HCT116 (cell line): ENCODE results near the gene ANXA4. TPM values are rescaled to one million over a fixed set of nuclear protein-coding genes. Genes with fewer than 3 reads are reported as not detected.
"Not testable (repeated sequence)": the region's sequence is repeated elsewhere in the genome, so short reads cannot be mapped to it uniquely, and the experiment has no call there.

Experiments used
- ATAC-seq: fragments of 200-7000 bp; cut with Tn5 transposase; 2 replicates; pipeline ENCODE4 v1.9.1; 2020; ENCODE audit warnings: mild to moderate bottlenecking, moderate library complexity
- BruUV-seq: library from RNA; stranded (reverse); fragments of 400-500 nt; replicated peaks from 2 replicates; lab custom pipeline; 2021; lab: Mats Ljungman, UMichigan
- CTCF ChIA-PET: fragments of 300-600 bp; sonication (Branson Sonifier 250); formaldehyde crosslinking; loops from one replicate; lab custom pipeline; 2021; ENCODE audit warnings: antibody characterized with exemption; lab: Charles Lee
- POLR2A ChIA-PET: fragments of 300-600, 350-600 bp; sonication (Branson Sonifier 250); formaldehyde crosslinking; loops from one replicate; lab custom pipeline; 2021; ENCODE audit warnings: antibody characterized with exemption; lab: Charles Lee
- RAD21 ChIA-PET, 2 experiments: fragments of 300-600 bp; sonication (Branson Sonifier 250); formaldehyde crosslinking; loops; one replicate each; lab custom pipeline; 2023; ENCODE audit warnings: low total read pairs in 2 of 2; ENCODE audit not compliant: uncharacterized antibody in 2 of 2, unreplicated experiment in 2 of 2, low non-redundant PET in 1 of 2; lab: Charles Lee
- DNase-seq: peaks from one replicate; pipeline ENCODE4 v3.0.0-alpha.2; 2010; ENCODE audit warnings: low read depth, low spot score
- H2AFZ ChIP-seq: fragments of 200-600 bp; shearing (Covaris generic), sonication (generic); 2 replicates; pipeline ENCODE4 v1.6.1; 2017; ENCODE audit warnings: low read depth, mixed run types, mixed read lengths, antibody characterized with exemption, low read length; ENCODE audit not compliant: poor library complexity, severe bottlenecking
- H3K27ac ChIP-seq: 2 replicates; pipeline ENCODE4 v1.5.1; 2012; ENCODE audit warnings: low read depth, low read length
- H3K27me3 ChIP-seq: fragments of 200-600 bp; sonication (generic); 2 replicates; pipeline ENCODE4 v1.6.1; 2016; ENCODE audit warnings: mixed run types, low read length, mixed read lengths; ENCODE audit not compliant: insufficient read depth
- H3K36me3 ChIP-seq, 2 experiments: fragments of 200-500 bp in 1 of 2; fragments of 200-600 bp in 1 of 2; sonication (Bioruptor generic) in 1 of 2; sonication (generic) in 1 of 2; 2 replicates each; pipeline versions ENCODE4 v1.5.1 to v1.6.1; 2014 to 2016; ENCODE audit warnings: low read length in 2 of 2, inconsistent platforms in 1 of 2, mixed read lengths in 1 of 2, mixed run types in 1 of 2; ENCODE audit not compliant: insufficient read depth in 2 of 2, control insufficient read depth in 1 of 2
- H3K4me1 ChIP-seq, 2 experiments: fragments of 200-600 bp in 1 of 2; sonication (generic) in 1 of 2; 2 replicates each; pipeline versions ENCODE4 v1.5.1 to v1.6.1; 2012 to 2017; ENCODE audit warnings: low read length in 2 of 2, inconsistent platforms in 1 of 2, mild to moderate bottlenecking in 1 of 2, mixed read lengths in 1 of 2, mixed run types in 1 of 2, moderate library complexity in 1 of 2; ENCODE audit not compliant: insufficient read depth in 2 of 2, control insufficient read depth in 1 of 2
- H3K4me2 ChIP-seq: fragments of 200-600 bp; sonication (generic); 2 replicates; pipeline ENCODE4 v1.6.1; 2017; ENCODE audit warnings: mixed run types, low read length, mixed read lengths
- H3K4me3 ChIP-seq, 2 experiments: fragments of 200-600 bp in 1 of 2; sonication (generic) in 1 of 2; replicated peaks in 1 of 2; 2 replicates each; pipeline ENCODE4 v1.5.1; 2011 to 2016; ENCODE audit warnings: low read length in 2 of 2, control low read depth in 1 of 2, low read depth in 1 of 2, mild to moderate bottlenecking in 1 of 2, mixed read lengths in 1 of 2, mixed run types in 1 of 2
- H3K79me2 ChIP-seq: fragments of 200-600 bp; sonication (generic); 2 replicates; pipeline ENCODE4 v1.6.1; 2017; ENCODE audit warnings: mild to moderate bottlenecking, mixed run types, low read length, moderate library complexity, mixed read lengths; ENCODE audit not compliant: insufficient read depth
- H3K9ac ChIP-seq: fragments of 200-600 bp; sonication (generic); 2 replicates; pipeline ENCODE4 v1.6.1; 2016; ENCODE audit warnings: low read length, mixed read lengths
- H3K9me2 ChIP-seq: fragments of 200-600 bp; sonication (generic), shearing (Covaris generic); 2 replicates; pipeline ENCODE4 v1.6.1; 2017; ENCODE audit warnings: mixed run types, mild to moderate bottlenecking, moderate library complexity; ENCODE audit not compliant: insufficient read depth
- H3K9me3 ChIP-seq, 2 experiments: fragments of 200-500 bp in 1 of 2; fragments of 200-600 bp in 1 of 2; sonication (Bioruptor generic) in 1 of 2; sonication (generic) in 1 of 2; 2 replicates each; pipeline ENCODE4 v1.6.1; 2014 to 2017; ENCODE audit warnings: low read length in 2 of 2, mixed read lengths in 2 of 2, inconsistent platforms in 1 of 2, low read depth in 1 of 2, mild to moderate bottlenecking in 1 of 2, mixed run types in 1 of 2, moderate library complexity in 1 of 2; ENCODE audit not compliant: control insufficient read depth in 1 of 2, insufficient read depth in 1 of 2
- H4K20me1 ChIP-seq: fragments of 200-600 bp; sonication (generic), shearing (Covaris generic); 2 replicates; pipeline ENCODE4 v1.6.1; 2017; ENCODE audit warnings: mixed run types, mild to moderate bottlenecking, moderate library complexity; ENCODE audit not compliant: insufficient read depth
- EGR1 ChIP-seq: IDR thresholded peaks from 2 replicates; pipeline ENCODE4 v1.6.1; 2012; ENCODE audit warnings: low read depth
- EZH2 ChIP-seq: fragments of 200-600 bp; sonication (generic); IDR thresholded peaks from 2 replicates; pipeline ENCODE4 v1.6.1; 2017; ENCODE audit warnings: antibody characterized with exemption, mixed run types
- JUND ChIP-seq: IDR thresholded peaks from 2 replicates; pipeline ENCODE4 v1.6.1; 2012
- SIN3A ChIP-seq: IDR thresholded peaks from 2 replicates; pipeline ENCODE4 v1.6.1; 2012; ENCODE audit warnings: low read depth
- SRF ChIP-seq: IDR thresholded peaks from 2 replicates; pipeline ENCODE4 v1.6.1; 2012; ENCODE audit warnings: low read depth
- ZNF274 ChIP-seq: fragments of 200-500 bp; sonication (Bioruptor generic); IDR thresholded peaks from 2 replicates; pipeline ENCODE4 v1.6.1; 2014; ENCODE audit warnings: mild to moderate bottlenecking, low read depth, low read length, inconsistent platforms
- intact Hi-C: fragments of 100-400 bp; cut with micrococcal nuclease; formaldehyde crosslinking; loops from 2 replicates; pipeline ENCODE4 v1.10.0; 2022
- total RNA-seq: library from RNA; stranded (reverse); gene quantifications from one replicate; pipeline ENCODE4 v1.2.1, GENCODE V29; 2021; ENCODE audit not compliant: unreplicated experiment

ANXA4 gene
- total RNA-seq, 1 experiment from 2014 or later, result 64.6 TPM

GRCh38 chr2:69763831-69764230 lies 21.9 kb downstream of the ANXA4 start:
- RAD21 ChIA-PET, BruUV-seq, H3K9me3 ChIP-seq, DNase-seq, H3K36me3 ChIP-seq, H3K9me2 ChIP-seq, ATAC-seq, H3K4me2 ChIP-seq, intact Hi-C loops, H4K20me1 ChIP-seq, H3K27ac ChIP-seq, POLR2A ChIA-PET, H3K9ac ChIP-seq, CTCF ChIA-PET, H3K27me3 ChIP-seq, H3K4me3 ChIP-seq, H2AFZ ChIP-seq: not testable (repeated sequence)
- peaks cover 12 to 34% of the 10 kb centered on the region in 2 experiments for H3K4me1 ChIP-seq
- peaks cover 29% of the 10 kb centered on the region for H3K79me2 ChIP-seq

- no peak for DNase-seq
- no peak overlapping the region for H3K9ac ChIP-seq
- H3K9me2 ChIP-seq, result no peaks in the 10 kb centered on the region
- no peak overlapping the region for H3K4me2 ChIP-seq
- no peaks in the 10 kb centered on the region for H3K9me3 ChIP-seq
- H3K4me3 ChIP-seq, result no peak overlapping the region
- CTCF ChIA-PET, result no interaction called here
- no peaks in the 10 kb centered on the region for H4K20me1 ChIP-seq
- POLR2A ChIA-PET, result no interaction called here
- no peaks in the 10 kb centered on the region for H3K27me3 ChIP-seq
- RAD21 ChIA-PET, result no interaction called here
- no TSS peak for BruUV-seq
- no peak overlapping the region for H2AFZ ChIP-seq
- TF ChIP-seq SRF (no peak), ZNF274 (no peak), JUND (no peak), EGR1 (no peak), SIN3A (no peak), EZH2 (no peak)
- intact Hi-C loops, result no loop called here
- peaks cover 19 to 40% of the 10 kb centered on the region in 2 experiments for H3K4me1 ChIP-seq
- peaks cover 24% of the 10 kb centered on the region for H3K79me2 ChIP-seq
- no peaks in the 10 kb centered on the region for H3K36me3 ChIP-seq
- H3K27ac ChIP-seq, result no peak overlapping the region
- ATAC-seq, result no peak
Observed at GRCh38 chr2:69764286-69765095, 22.6 kb downstream of the ANXA4 start.
